HCT116 (cell line): ENCODE data around the gene MAP3K6. TPM values are rescaled to one million over a fixed set of nuclear protein-coding genes. Genes with fewer than 3 reads are reported as not detected.

Experiments used
- ATAC-seq: fragments of 200-7000 bp; cut with Tn5 transposase; 2 replicates; pipeline ENCODE4 v1.9.1; 2020; ENCODE audit warnings: mild to moderate bottlenecking, moderate library complexity
- BruUV-seq: library from RNA; stranded (reverse); fragments of 400-500 nt; replicated peaks from 2 replicates; lab custom pipeline; 2021; lab: Mats Ljungman, UMichigan
- CTCF ChIA-PET: fragments of 300-600 bp; sonication (Branson Sonifier 250); formaldehyde crosslinking; loops from one replicate; lab custom pipeline; 2021; ENCODE audit warnings: antibody characterized with exemption; lab: Charles Lee
- POLR2A ChIA-PET: fragments of 300-600, 350-600 bp; sonication (Branson Sonifier 250); formaldehyde crosslinking; loops from one replicate; lab custom pipeline; 2021; ENCODE audit warnings: antibody characterized with exemption; lab: Charles Lee
- RAD21 ChIA-PET, 2 experiments: fragments of 300-600 bp; sonication (Branson Sonifier 250); formaldehyde crosslinking; loops; one replicate each; lab custom pipeline; 2023; ENCODE audit warnings: low total read pairs in 2 of 2; ENCODE audit not compliant: uncharacterized antibody in 2 of 2, unreplicated experiment in 2 of 2, low non-redundant PET in 1 of 2; lab: Charles Lee
- DNase-seq: peaks from one replicate; pipeline ENCODE4 v3.0.0-alpha.2; 2010; ENCODE audit warnings: low read depth, low spot score
- H2AFZ ChIP-seq: fragments of 200-600 bp; shearing (Covaris generic), sonication (generic); 2 replicates; pipeline ENCODE4 v1.6.1; 2017; ENCODE audit warnings: low read depth, mixed run types, mixed read lengths, antibody characterized with exemption, low read length; ENCODE audit not compliant: poor library complexity, severe bottlenecking
- H3K27ac ChIP-seq: 2 replicates; pipeline ENCODE4 v1.5.1; 2012; ENCODE audit warnings: low read depth, low read length
- H3K27me3 ChIP-seq: fragments of 200-600 bp; sonication (generic); 2 replicates; pipeline ENCODE4 v1.6.1; 2016; ENCODE audit warnings: mixed run types, low read length, mixed read lengths; ENCODE audit not compliant: insufficient read depth
- H3K36me3 ChIP-seq, 2 experiments: fragments of 200-500 bp in 1 of 2; fragments of 200-600 bp in 1 of 2; sonication (Bioruptor generic) in 1 of 2; sonication (generic) in 1 of 2; 2 replicates each; pipeline versions ENCODE4 v1.5.1 to v1.6.1; 2014 to 2016; ENCODE audit warnings: low read length in 2 of 2, inconsistent platforms in 1 of 2, mixed read lengths in 1 of 2, mixed run types in 1 of 2; ENCODE audit not compliant: insufficient read depth in 2 of 2, control insufficient read depth in 1 of 2
- H3K4me1 ChIP-seq, 2 experiments: fragments of 200-600 bp in 1 of 2; sonication (generic) in 1 of 2; 2 replicates each; pipeline versions ENCODE4 v1.5.1 to v1.6.1; 2012 to 2017; ENCODE audit warnings: low read length in 2 of 2, inconsistent platforms in 1 of 2, mild to moderate bottlenecking in 1 of 2, mixed read lengths in 1 of 2, mixed run types in 1 of 2, moderate library complexity in 1 of 2; ENCODE audit not compliant: insufficient read depth in 2 of 2, control insufficient read depth in 1 of 2
- H3K4me2 ChIP-seq: fragments of 200-600 bp; sonication (generic); 2 replicates; pipeline ENCODE4 v1.6.1; 2017; ENCODE audit warnings: mixed run types, low read length, mixed read lengths
- H3K4me3 ChIP-seq, 2 experiments: fragments of 200-600 bp in 1 of 2; sonication (generic) in 1 of 2; replicated peaks in 1 of 2; 2 replicates each; pipeline ENCODE4 v1.5.1; 2011 to 2016; ENCODE audit warnings: low read length in 2 of 2, control low read depth in 1 of 2, low read depth in 1 of 2, mild to moderate bottlenecking in 1 of 2, mixed read lengths in 1 of 2, mixed run types in 1 of 2
- H3K79me2 ChIP-seq: fragments of 200-600 bp; sonication (generic); 2 replicates; pipeline ENCODE4 v1.6.1; 2017; ENCODE audit warnings: mild to moderate bottlenecking, mixed run types, low read length, moderate library complexity, mixed read lengths; ENCODE audit not compliant: insufficient read depth
- H3K9ac ChIP-seq: fragments of 200-600 bp; sonication (generic); 2 replicates; pipeline ENCODE4 v1.6.1; 2016; ENCODE audit warnings: low read length, mixed read lengths
- H3K9me2 ChIP-seq: fragments of 200-600 bp; sonication (generic), shearing (Covaris generic); 2 replicates; pipeline ENCODE4 v1.6.1; 2017; ENCODE audit warnings: mixed run types, mild to moderate bottlenecking, moderate library complexity; ENCODE audit not compliant: insufficient read depth
- H3K9me3 ChIP-seq, 2 experiments: fragments of 200-500 bp in 1 of 2; fragments of 200-600 bp in 1 of 2; sonication (Bioruptor generic) in 1 of 2; sonication (generic) in 1 of 2; 2 replicates each; pipeline ENCODE4 v1.6.1; 2014 to 2017; ENCODE audit warnings: low read length in 2 of 2, mixed read lengths in 2 of 2, inconsistent platforms in 1 of 2, low read depth in 1 of 2, mild to moderate bottlenecking in 1 of 2, mixed run types in 1 of 2, moderate library complexity in 1 of 2; ENCODE audit not compliant: control insufficient read depth in 1 of 2, insufficient read depth in 1 of 2
- H4K20me1 ChIP-seq: fragments of 200-600 bp; sonication (generic), shearing (Covaris generic); 2 replicates; pipeline ENCODE4 v1.6.1; 2017; ENCODE audit warnings: mixed run types, mild to moderate bottlenecking, moderate library complexity; ENCODE audit not compliant: insufficient read depth
- CEBPB ChIP-seq: IDR thresholded peaks from 2 replicates; pipeline ENCODE4 v1.6.1; 2012; ENCODE audit warnings: low read depth
- EZH2 ChIP-seq: fragments of 200-600 bp; sonication (generic); IDR thresholded peaks from 2 replicates; pipeline ENCODE4 v1.6.1; 2017; ENCODE audit warnings: antibody characterized with exemption, mixed run types
- FOSL1 ChIP-seq: IDR thresholded peaks from 2 replicates; pipeline ENCODE4 v1.6.1; 2012; ENCODE audit warnings: low read depth
- JUND ChIP-seq: IDR thresholded peaks from 2 replicates; pipeline ENCODE4 v1.6.1; 2012
- MAX ChIP-seq: IDR thresholded peaks from 2 replicates; pipeline ENCODE4 v1.6.1; 2012
- POLR2AphosphoS5 ChIP-seq: IDR thresholded peaks from 2 replicates; pipeline ENCODE4 v1.6.1; 2011; ENCODE audit warnings: mild to moderate bottlenecking, low read depth, low read length, moderate library complexity
- REST ChIP-seq: IDR thresholded peaks from 2 replicates; pipeline ENCODE4 v1.6.1; 2012; ENCODE audit warnings: low read depth
- SIN3A ChIP-seq: IDR thresholded peaks from 2 replicates; pipeline ENCODE4 v1.6.1; 2012; ENCODE audit warnings: low read depth
- SP1 ChIP-seq: IDR thresholded peaks from 2 replicates; pipeline ENCODE4 v1.6.1; 2012; ENCODE audit warnings: low read depth
- SRF ChIP-seq: IDR thresholded peaks from 2 replicates; pipeline ENCODE4 v1.6.1; 2012; ENCODE audit warnings: low read depth
- TCF7L2 ChIP-seq: IDR thresholded peaks from 2 replicates; pipeline ENCODE4 v1.7.0; 2011; ENCODE audit warnings: borderline replicate concordance, inconsistent platforms; ENCODE audit not compliant: insufficient read depth, insufficient read length; ENCODE audit errors: extremely low read depth
- ZFX ChIP-seq: fragments of 450-650 bp; IDR thresholded peaks from 2 replicates; pipeline ENCODE4 v1.6.1; 2017
- intact Hi-C: fragments of 100-400 bp; cut with micrococcal nuclease; formaldehyde crosslinking; loops from 2 replicates; pipeline ENCODE4 v1.10.0; 2022
- total RNA-seq: library from RNA; stranded (reverse); gene quantifications from one replicate; pipeline ENCODE4 v1.2.1, GENCODE V29; 2021; ENCODE audit not compliant: unreplicated experiment

The MAP3K6 gene
- total RNA-seq, 1 experiment from 2014 or later: 30.2 TPM

- H4K20me1 ChIP-seq: no peaks in the 10 kb centered on the region
- ATAC-seq: no peak
- peaks cover 0 to 11% of the 10 kb centered on the region in 2 experiments; a peak in 1 of 4 replicates for H3K36me3 ChIP-seq
- no peaks in the 10 kb centered on the region; the same call in 1 of the 2 replicates for H3K79me2 ChIP-seq
- no peaks in the 10 kb centered on the region for H3K27me3 ChIP-seq
- H3K4me1 ChIP-seq: peaks cover 7 to 14% of the 10 kb centered on the region in 2 experiments; a peak in 3 of 4 replicates
- POLR2A ChIA-PET: no interaction called here
- no peak overlapping the region for H2AFZ ChIP-seq
- RAD21 ChIA-PET: no interaction called here
- no peak overlapping the region for H3K9ac ChIP-seq
- no peaks in the 10 kb centered on the region for H3K9me2 ChIP-seq
- no TSS peak for BruUV-seq
- TF ChIP-seq EZH2: no peak
- no peak for TF ChIP-seq ZFX
- no peak for TF ChIP-seq JUND
- TF ChIP-seq REST: no peak
- no peak for TF ChIP-seq TCF7L2
- TF ChIP-seq SRF: no peak
- no peak for TF ChIP-seq SP1
- no peak for TF ChIP-seq MAX
- no peak for TF ChIP-seq FOSL1
- no peak for TF ChIP-seq SIN3A
- TF ChIP-seq POLR2AphosphoS5: no peak
- TF ChIP-seq CEBPB: no peak
- CTCF ChIA-PET: no interaction called here
- H3K9me3 ChIP-seq: no peaks in the 10 kb centered on the region
- H3K4me3 ChIP-seq: no peak overlapping the region
- no peak for DNase-seq
- H3K4me2 ChIP-seq: no peak overlapping the region
- intact Hi-C loops: no loop called here
- H3K27ac ChIP-seq: no peak overlapping the region
Measured at GRCh38 chr1:27359822-27360158, 7.0 kb downstream of the MAP3K6 start.
